UCSD-AML1 (cell line): ENCODE measurements around the gene PPP2R3B.
"Not testable (repeated sequence)": the region's sequence is repeated elsewhere in the genome, so short reads cannot be mapped to it uniquely, and the experiment has no call there.

ENCODE experiments used
- DNase-seq: peaks from one replicate; lab custom pipeline; 2025; ENCODE audit not compliant: unreplicated experiment; lab: John Stamatoyannopoulos, UW

PPP2R3B gene

GRCh38 chrX:340641-341423 is 45.9 kb downstream of the PPP2R3B start:
- DNase-seq, result no peak

DNA sequence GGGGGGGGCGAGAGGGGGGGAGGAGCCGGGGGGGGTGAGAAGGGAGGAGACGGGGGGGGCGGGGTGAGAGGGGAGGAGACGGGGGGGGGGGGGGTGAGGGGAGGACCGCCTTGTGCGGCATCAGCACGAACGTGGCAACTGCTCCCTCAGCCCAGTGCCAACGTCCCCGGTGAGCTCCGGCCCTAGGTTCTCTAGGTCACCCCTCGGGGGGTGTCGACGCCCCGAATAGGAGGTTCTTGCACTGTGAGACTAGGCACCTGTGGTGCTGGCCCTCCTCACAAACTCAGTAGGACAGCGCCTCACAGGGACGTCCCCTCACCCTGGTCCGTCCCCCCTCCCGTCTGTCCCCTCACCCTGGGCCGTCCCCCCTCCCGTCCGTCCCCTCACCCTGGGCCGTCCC is 46.6 kb downstream of the PPP2R3B start:
- DNase-seq, result no peak

GRCh38 chrX:338836-339400 is 47.8 kb downstream of the PPP2R3B start:
- DNase-seq, result no peak

GRCh38 chrX:338281-338835 is 48.3 kb downstream of the PPP2R3B start:
- DNase-seq, result no peak

DNA sequence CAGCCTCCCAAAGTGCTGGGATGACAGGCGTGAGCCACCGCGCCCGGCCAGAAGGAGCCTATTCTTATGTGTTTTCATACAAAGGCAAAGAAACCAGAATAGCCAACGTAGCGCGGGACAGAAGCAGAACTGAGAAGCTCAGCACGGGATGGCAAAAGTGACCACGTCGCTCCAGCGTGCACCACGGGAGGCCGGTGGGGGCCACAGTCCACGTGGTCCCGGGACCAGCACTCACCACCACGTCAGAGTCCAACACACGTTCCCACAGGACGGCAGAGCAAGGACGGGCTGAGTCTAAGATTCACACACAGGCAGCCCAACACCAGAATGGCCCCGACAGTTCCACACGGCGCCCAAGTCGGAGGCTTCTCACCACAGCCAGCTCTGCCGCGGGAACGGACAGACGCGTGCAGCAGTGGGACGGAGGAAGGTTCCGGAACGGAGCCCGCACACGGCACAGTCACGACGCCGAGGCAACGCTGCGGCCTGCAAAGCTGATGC is 49.3 kb downstream of the PPP2R3B start:
- DNase-seq, result no peak

- DNase-seq, result no peak
These were observed 50.5 kb downstream of the PPP2R3B start for GRCh38 chrX:336227-336626.

GRCh38 chrX:335758-336155 is 51.0 kb downstream of the PPP2R3B start:
- DNase-seq, result no peak

- DNase-seq, result no peak
These were observed 51.5 kb downstream of the PPP2R3B start for GRCh38 chrX:334971-335757.

DNA sequence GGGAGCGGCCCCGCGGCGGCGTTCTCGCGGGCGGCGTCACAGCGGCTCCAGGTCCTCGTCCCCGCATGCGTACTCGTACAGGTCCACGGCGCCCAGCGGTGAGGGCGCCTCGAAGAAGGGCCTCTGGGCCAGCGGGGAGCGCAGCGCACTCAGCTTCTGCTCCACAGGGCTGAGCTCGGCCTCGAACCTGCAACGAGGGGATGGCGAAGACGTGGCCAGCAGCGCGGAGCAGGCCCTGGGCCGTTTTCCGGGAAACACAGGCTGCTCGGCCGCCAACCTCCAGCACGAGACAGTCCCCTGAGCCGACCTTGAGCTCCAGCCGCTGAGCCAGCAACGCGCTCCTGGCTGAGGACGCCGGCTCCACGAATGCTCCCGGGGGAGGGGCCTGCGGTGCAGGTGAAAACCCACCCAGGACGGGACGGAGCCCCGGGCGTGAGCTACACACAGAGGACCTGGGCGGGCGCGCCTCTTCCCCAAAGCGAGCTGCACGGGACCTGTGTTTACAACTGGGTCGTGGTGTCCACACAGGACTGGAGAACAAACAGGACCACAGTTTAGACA is 52.3 kb downstream of the PPP2R3B start:
- DNase-seq, result no peak

DNA sequence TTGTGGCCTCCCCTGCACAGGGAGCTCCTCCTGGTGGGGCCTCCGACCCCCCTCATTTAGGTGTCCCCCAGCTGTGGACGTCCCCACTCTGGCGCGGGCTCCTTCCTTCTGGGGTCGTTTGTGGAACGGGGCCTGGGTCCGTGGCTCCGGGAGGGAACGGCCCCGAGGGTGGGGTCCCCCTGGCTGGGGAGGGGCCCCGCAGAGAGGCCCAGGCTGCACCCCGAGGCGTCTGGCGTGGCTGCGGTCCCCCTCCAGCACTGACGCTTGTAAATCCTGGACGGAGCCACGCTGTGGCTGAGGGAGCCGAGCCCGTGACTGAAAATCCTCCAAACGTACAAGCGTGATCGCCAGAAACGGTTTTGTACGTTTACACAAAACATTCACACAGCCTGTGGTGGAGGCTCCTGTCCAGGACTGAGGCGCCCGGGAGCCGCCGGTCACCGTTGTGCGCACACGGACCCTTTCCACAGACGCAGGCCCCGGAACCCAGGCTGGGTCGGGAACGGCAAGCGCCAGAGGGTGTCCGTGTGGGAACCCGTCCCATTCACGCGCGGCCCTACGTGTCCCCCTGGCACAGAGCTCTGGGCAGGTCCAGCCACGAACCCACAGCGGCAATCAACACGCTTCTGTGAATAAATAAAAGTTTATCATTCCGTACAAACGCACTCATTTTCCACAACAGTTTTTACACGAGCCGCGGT is 52.9 kb downstream of the PPP2R3B start:
- DNase-seq, result no peak

GRCh38 chrX:332916-333610 is 53.6 kb downstream of the PPP2R3B start:
- DNase-seq, result no peak

DNA sequence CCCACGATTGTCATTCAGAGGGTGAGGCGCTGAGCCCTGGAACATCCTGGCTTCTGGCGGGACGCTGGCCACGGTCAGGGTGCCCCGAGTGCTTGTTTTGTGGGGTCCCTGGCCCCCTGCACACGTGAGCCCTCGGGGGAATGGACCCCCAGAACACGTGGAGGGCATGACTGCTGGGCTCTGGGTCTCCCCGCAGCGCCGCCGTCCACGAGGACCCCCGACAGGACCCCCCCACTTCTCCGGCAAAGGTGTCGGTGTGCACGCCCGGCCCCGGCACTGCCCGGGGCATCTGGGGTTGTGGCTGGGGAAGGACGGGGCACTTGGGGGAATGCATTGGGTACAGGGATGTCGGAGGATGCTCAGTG is 54.2 kb downstream of the PPP2R3B start:
- no peak for DNase-seq

DNA sequence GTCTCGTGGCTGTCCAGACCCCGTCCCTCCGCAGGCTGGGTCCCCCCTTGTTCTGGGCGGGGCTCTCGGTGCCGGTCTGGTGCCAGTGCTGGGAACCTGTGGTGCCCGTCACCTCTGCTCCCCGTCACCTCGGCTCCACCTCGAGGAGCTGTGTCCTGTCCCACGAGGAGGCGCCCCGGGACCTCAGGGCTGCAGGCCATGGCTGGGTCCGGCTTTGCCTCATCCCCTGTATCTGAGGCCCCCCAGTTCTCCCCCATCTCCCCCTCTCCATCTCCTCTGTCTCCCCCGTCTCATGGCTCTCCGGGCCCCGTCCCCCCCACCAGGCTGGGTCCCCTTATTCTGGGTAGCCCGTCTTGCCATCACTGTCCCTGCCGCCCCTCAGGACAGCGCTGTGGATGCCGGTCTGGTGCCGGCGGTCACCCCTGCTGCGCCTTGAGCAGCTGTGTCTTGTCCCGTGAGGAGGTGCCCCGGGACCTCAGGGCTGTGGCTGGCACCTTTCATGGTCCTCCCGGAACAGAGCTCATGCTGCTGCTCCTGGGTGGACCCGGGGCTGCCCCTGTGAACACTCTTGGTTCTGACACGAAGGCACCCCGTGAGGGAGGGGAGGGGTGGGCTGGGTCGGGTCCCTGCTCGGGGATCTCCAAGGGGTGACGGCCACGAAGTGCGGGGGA is 54.7 kb downstream of the PPP2R3B start:
- no peak for DNase-seq

DNA sequence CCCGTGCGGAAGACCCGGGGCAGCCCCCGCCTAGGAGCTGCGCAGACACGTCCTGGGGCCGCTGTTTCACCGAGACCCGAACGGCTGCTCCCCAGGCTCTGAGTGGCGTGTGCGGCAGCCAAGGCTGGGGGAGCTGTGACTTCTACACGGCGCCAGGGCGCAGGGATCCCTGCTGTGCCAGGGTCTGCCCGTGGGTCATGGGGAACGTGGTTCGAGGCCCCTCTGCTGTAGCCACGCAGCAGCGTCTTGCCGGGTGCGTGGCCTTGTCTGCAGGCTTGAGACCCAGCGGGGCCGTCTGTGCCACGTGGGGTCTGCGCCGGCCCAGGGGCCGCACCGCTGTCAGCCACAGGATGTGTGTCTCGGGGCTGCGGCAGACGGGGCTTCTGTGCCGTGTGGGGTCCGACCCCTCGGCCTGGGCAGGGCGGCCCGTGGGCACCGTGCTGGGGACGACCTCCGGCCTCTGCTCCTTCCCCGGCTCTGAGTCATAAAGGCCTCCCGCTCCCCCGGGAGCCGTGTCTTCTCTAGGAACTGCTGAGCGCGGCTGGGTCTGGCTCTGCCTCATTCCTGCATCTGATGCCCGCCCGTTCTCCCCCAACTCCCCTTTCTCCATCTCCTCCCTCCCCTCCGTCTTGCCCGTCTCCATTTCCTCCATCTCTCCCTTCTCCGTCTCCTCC is 55.4 kb downstream of the PPP2R3B start:
- no peak for DNase-seq

DNA sequence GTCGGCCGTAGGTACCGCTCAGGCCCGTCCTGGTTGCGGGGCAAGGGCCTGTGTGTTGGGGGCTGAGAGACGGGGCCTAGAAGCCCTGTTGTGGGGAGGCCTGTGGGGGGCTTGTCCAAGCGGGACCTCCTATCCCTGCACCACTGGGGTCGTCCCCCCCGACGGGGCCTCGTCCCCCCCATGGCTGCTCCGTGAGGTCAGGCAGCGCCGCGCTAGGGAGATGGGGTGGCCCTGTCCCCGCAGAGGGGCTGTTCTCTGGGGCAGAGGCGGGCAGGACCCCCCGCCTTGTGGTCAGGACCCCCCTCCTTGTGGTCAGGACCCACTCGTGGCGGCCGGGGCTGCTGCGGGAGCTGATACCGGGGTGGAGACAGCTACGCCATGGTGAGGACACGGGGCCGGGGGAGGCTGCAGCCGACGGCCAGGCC is 56.0 kb downstream of the PPP2R3B start:
- no peak for DNase-seq

GRCh38 chrX:330141-330725 is 56.5 kb downstream of the PPP2R3B start:
- not testable (repeated sequence) for DNase-seq

DNA sequence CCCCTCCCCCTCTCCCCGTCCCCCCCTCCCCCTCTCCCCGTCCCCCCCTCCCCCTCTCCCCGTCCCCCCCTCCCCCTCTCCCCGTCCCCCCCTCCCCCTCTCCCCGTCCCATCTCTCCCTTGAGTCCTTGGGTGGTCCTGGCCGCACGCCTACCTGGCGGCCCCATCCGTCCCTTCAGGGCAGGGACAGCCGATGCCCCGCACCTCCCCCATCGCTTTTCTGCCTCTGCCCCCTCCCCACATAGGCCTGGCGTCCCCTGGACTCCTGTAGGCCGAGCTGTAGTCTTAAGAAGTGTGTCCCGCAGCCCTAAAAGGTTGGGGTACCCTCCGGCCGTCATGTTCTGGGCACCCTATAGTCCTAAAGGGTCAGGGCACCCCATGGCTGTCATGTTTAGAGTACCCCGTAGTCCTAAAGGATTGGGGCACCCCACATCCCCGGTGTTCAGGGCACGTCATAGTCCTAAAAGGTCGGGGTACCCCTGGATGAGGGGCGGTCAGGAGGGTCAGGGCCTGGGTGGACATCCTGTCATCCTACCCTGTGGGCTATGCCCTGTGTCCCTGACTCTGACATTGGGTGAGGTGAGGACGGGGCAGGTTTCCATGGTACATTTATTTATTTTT is 57.3 kb downstream of the PPP2R3B start:
- no peak for DNase-seq

- DNase-seq, result no peak
These were observed 59.0 kb downstream of the PPP2R3B start for GRCh38 chrX:327660-328126.
